ENCODE data around the gene MKRN2OS.

Gene MKRN2OS

DNA sequence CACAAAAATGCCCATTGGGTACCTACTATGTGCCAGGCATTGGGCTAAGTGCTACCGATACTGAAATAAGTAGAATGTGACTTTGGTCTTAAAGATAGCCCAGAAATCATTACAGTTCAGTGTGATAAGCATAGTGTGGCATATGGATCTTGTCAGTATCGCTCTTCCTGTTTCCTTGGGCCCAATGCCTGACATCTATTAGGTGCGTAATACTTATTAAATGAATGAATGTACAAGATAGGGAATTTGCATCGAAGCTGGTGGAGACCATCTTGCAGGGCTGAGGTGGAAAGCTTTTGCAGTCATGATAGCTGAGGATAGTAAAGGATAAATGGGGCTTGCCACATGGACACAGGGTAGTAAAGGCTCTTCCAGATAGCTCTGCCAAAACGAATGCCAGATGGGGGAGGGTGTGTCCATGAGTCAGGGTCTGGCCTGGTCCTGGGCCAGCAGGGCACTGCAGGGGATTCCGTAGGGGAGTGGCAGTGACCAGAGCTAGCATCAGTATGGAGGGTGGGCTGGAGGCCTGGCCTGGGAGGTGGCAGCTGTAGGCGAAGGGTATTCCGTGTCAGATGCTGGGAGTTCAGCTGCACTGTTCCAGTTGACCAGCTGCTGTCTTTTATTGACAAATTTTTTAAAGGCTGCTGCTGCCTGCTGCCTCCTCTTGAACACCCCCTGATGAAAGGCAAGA lies 37.6 kb downstream of the MKRN2OS start:
- H3K4me2 ChIP-seq (ENCODE audit: low read depth, low read length, poor library complexity, severe bottlenecking) = no peak overlapping the region
- H4K20me1 ChIP-seq (ENCODE audit: insufficient read depth, low read length, poor library complexity, severe bottlenecking) = no peaks in the 10 kb centered on the region

GRCh38 chr3:12506201-12506709 lies 39.0 kb downstream of the MKRN2OS start:
- Histone ChIP-seq H4K20me1 (ENCODE audit: insufficient read depth, low read length, poor library complexity, severe bottlenecking) (no peaks in the 10 kb centered on the region), H3K4me2 (ENCODE audit: low read depth, low read length, poor library complexity, severe bottlenecking) (no peak overlapping the region), H3K36me3 (ENCODE audit: insufficient read depth, low read length) (peaks cover 12% of the 10 kb centered on the region; the same call in 1 of the 2 replicates), H3K9me2 (replicated peaks; ENCODE audit: low read depth, low read length) (no peaks in the 10 kb centered on the region), H3K4me3 (ENCODE audit: low read length, poor library complexity, severe bottlenecking) (no peak overlapping the region), H3K27me3 (ENCODE audit: insufficient read depth, low read length, poor library complexity, severe bottlenecking) (no peaks in the 10 kb centered on the region), H3F3A (ENCODE audit: low read depth) (no peaks in the 10 kb centered on the region), H3K4me1 (ENCODE audit: insufficient read depth, low read length, poor library complexity, severe bottlenecking) (no peaks in the 10 kb centered on the region), H3K9ac (ENCODE audit: low read depth, low read length, poor library complexity, severe bottlenecking) (no peak overlapping the region), H2AFZ (ENCODE audit: low read length) (no peak overlapping the region), H3K9me3 (ENCODE audit: insufficient read depth, low read depth, low read length) (no peaks in the 10 kb centered on the region), H3K79me2 (ENCODE audit: insufficient read depth, low read length) (no peaks in the 10 kb centered on the region)
- no peak for TF ChIP-seq EZH2phosphoT487 (IDR thresholded peaks at IDR 0.05; ENCODE audit: borderline replicate concordance)
- TF ChIP-seq CTCF (conservative IDR thresholded peaks at IDR 0.05; ENCODE audit: low read length) = no peak

More for the DNA sequence above, 37.6 kb downstream of the MKRN2OS start:
- Histone ChIP-seq H3F3A (ENCODE audit: low read depth) (no peaks in the 10 kb centered on the region), H3K4me1 (ENCODE audit: insufficient read depth, low read length, poor library complexity, severe bottlenecking) (no peaks in the 10 kb centered on the region), H3K9me2 (replicated peaks; ENCODE audit: low read depth, low read length) (no peaks in the 10 kb centered on the region), H2AFZ (ENCODE audit: low read length) (no peak overlapping the region), H3K36me3 (ENCODE audit: insufficient read depth, low read length) (peaks cover 12% of the 10 kb centered on the region; the same call in 1 of the 2 replicates), H3K9me3 (ENCODE audit: insufficient read depth, low read depth, low read length) (no peaks in the 10 kb centered on the region), H3K4me3 (ENCODE audit: low read length, poor library complexity, severe bottlenecking) (no peak overlapping the region), H3K79me2 (ENCODE audit: insufficient read depth, low read length) (no peaks in the 10 kb centered on the region), H3K27me3 (ENCODE audit: insufficient read depth, low read length, poor library complexity, severe bottlenecking) (no peaks in the 10 kb centered on the region), H3K9ac (ENCODE audit: low read depth, low read length, poor library complexity, severe bottlenecking) (no peak overlapping the region)
- TF ChIP-seq CTCF (conservative IDR thresholded peaks at IDR 0.05; ENCODE audit: low read length) (no peak), EZH2phosphoT487 (IDR thresholded peaks at IDR 0.05; ENCODE audit: borderline replicate concordance) (no peak)

GRCh38 chr3:12503126-12503957 lies 42.0 kb downstream of the MKRN2OS start:
- H3K9ac ChIP-seq (ENCODE audit: low read depth, low read length, poor library complexity, severe bottlenecking) = no peak overlapping the region
- no peaks in the 10 kb centered on the region for H3K27me3 ChIP-seq (ENCODE audit: insufficient read depth, low read length, poor library complexity, severe bottlenecking)
- no peak overlapping the region for H3K4me2 ChIP-seq (ENCODE audit: low read depth, low read length, poor library complexity, severe bottlenecking)
- H3K36me3 ChIP-seq (ENCODE audit: insufficient read depth, low read length) = peaks cover 12% of the 10 kb centered on the region; the same call in 1 of the 2 replicates
- H2AFZ ChIP-seq (ENCODE audit: low read length) = no peak overlapping the region
- TF ChIP-seq EZH2phosphoT487 (IDR thresholded peaks at IDR 0.05; ENCODE audit: borderline replicate concordance) = no peak
- TF ChIP-seq CTCF (conservative IDR thresholded peaks at IDR 0.05; ENCODE audit: low read length) = no peak
- H3K4me3 ChIP-seq (ENCODE audit: low read length, poor library complexity, severe bottlenecking) = no peak overlapping the region
- no peaks in the 10 kb centered on the region for H3K4me1 ChIP-seq (ENCODE audit: insufficient read depth, low read length, poor library complexity, severe bottlenecking)
- H3F3A ChIP-seq (ENCODE audit: low read depth) = no peaks in the 10 kb centered on the region
- no peaks in the 10 kb centered on the region for H3K9me2 ChIP-seq (replicated peaks; ENCODE audit: low read depth, low read length)
- H4K20me1 ChIP-seq (ENCODE audit: insufficient read depth, low read length, poor library complexity, severe bottlenecking) = no peaks in the 10 kb centered on the region
- H3K9me3 ChIP-seq (ENCODE audit: insufficient read depth, low read depth, low read length) = no peaks in the 10 kb centered on the region
- no peaks in the 10 kb centered on the region for H3K79me2 ChIP-seq (ENCODE audit: insufficient read depth, low read length)
